HCT116 (cell line): ENCODE data around the gene BORCS5. TPM values are rescaled to one million over a fixed set of nuclear protein-coding genes. Genes with fewer than 3 reads are reported as not detected.

Source experiments
- ATAC-seq: fragments of 200-7000 bp; cut with Tn5 transposase; 2 replicates; pipeline ENCODE4 v1.9.1; 2020; ENCODE audit warnings: mild to moderate bottlenecking, moderate library complexity
- BruUV-seq: library from RNA; stranded (reverse); fragments of 400-500 nt; replicated peaks from 2 replicates; lab custom pipeline; 2021; lab: Mats Ljungman, UMichigan
- CTCF ChIA-PET: fragments of 300-600 bp; sonication (Branson Sonifier 250); formaldehyde crosslinking; loops from one replicate; lab custom pipeline; 2021; ENCODE audit warnings: antibody characterized with exemption; lab: Charles Lee
- POLR2A ChIA-PET: fragments of 300-600, 350-600 bp; sonication (Branson Sonifier 250); formaldehyde crosslinking; loops from one replicate; lab custom pipeline; 2021; ENCODE audit warnings: antibody characterized with exemption; lab: Charles Lee
- RAD21 ChIA-PET, 2 experiments: fragments of 300-600 bp; sonication (Branson Sonifier 250); formaldehyde crosslinking; loops; one replicate each; lab custom pipeline; 2023; ENCODE audit warnings: low total read pairs in 2 of 2; ENCODE audit not compliant: uncharacterized antibody in 2 of 2, unreplicated experiment in 2 of 2, low non-redundant PET in 1 of 2; lab: Charles Lee
- DNase-seq: peaks from one replicate; pipeline ENCODE4 v3.0.0-alpha.2; 2010; ENCODE audit warnings: low read depth, low spot score
- H2AFZ ChIP-seq: fragments of 200-600 bp; shearing (Covaris generic), sonication (generic); 2 replicates; pipeline ENCODE4 v1.6.1; 2017; ENCODE audit warnings: low read depth, mixed run types, mixed read lengths, antibody characterized with exemption, low read length; ENCODE audit not compliant: poor library complexity, severe bottlenecking
- H3K27ac ChIP-seq: 2 replicates; pipeline ENCODE4 v1.5.1; 2012; ENCODE audit warnings: low read depth, low read length
- H3K27me3 ChIP-seq: fragments of 200-600 bp; sonication (generic); 2 replicates; pipeline ENCODE4 v1.6.1; 2016; ENCODE audit warnings: mixed run types, low read length, mixed read lengths; ENCODE audit not compliant: insufficient read depth
- H3K36me3 ChIP-seq, 2 experiments: fragments of 200-500 bp in 1 of 2; fragments of 200-600 bp in 1 of 2; sonication (Bioruptor generic) in 1 of 2; sonication (generic) in 1 of 2; 2 replicates each; pipeline versions ENCODE4 v1.5.1 to v1.6.1; 2014 to 2016; ENCODE audit warnings: low read length in 2 of 2, inconsistent platforms in 1 of 2, mixed read lengths in 1 of 2, mixed run types in 1 of 2; ENCODE audit not compliant: insufficient read depth in 2 of 2, control insufficient read depth in 1 of 2
- H3K4me1 ChIP-seq, 2 experiments: fragments of 200-600 bp in 1 of 2; sonication (generic) in 1 of 2; 2 replicates each; pipeline versions ENCODE4 v1.5.1 to v1.6.1; 2012 to 2017; ENCODE audit warnings: low read length in 2 of 2, inconsistent platforms in 1 of 2, mild to moderate bottlenecking in 1 of 2, mixed read lengths in 1 of 2, mixed run types in 1 of 2, moderate library complexity in 1 of 2; ENCODE audit not compliant: insufficient read depth in 2 of 2, control insufficient read depth in 1 of 2
- H3K4me2 ChIP-seq: fragments of 200-600 bp; sonication (generic); 2 replicates; pipeline ENCODE4 v1.6.1; 2017; ENCODE audit warnings: mixed run types, low read length, mixed read lengths
- H3K4me3 ChIP-seq, 2 experiments: fragments of 200-600 bp in 1 of 2; sonication (generic) in 1 of 2; replicated peaks in 1 of 2; 2 replicates each; pipeline ENCODE4 v1.5.1; 2011 to 2016; ENCODE audit warnings: low read length in 2 of 2, control low read depth in 1 of 2, low read depth in 1 of 2, mild to moderate bottlenecking in 1 of 2, mixed read lengths in 1 of 2, mixed run types in 1 of 2
- H3K79me2 ChIP-seq: fragments of 200-600 bp; sonication (generic); 2 replicates; pipeline ENCODE4 v1.6.1; 2017; ENCODE audit warnings: mild to moderate bottlenecking, mixed run types, low read length, moderate library complexity, mixed read lengths; ENCODE audit not compliant: insufficient read depth
- H3K9ac ChIP-seq: fragments of 200-600 bp; sonication (generic); 2 replicates; pipeline ENCODE4 v1.6.1; 2016; ENCODE audit warnings: low read length, mixed read lengths
- H3K9me2 ChIP-seq: fragments of 200-600 bp; sonication (generic), shearing (Covaris generic); 2 replicates; pipeline ENCODE4 v1.6.1; 2017; ENCODE audit warnings: mixed run types, mild to moderate bottlenecking, moderate library complexity; ENCODE audit not compliant: insufficient read depth
- H3K9me3 ChIP-seq, 2 experiments: fragments of 200-500 bp in 1 of 2; fragments of 200-600 bp in 1 of 2; sonication (Bioruptor generic) in 1 of 2; sonication (generic) in 1 of 2; 2 replicates each; pipeline ENCODE4 v1.6.1; 2014 to 2017; ENCODE audit warnings: low read length in 2 of 2, mixed read lengths in 2 of 2, inconsistent platforms in 1 of 2, low read depth in 1 of 2, mild to moderate bottlenecking in 1 of 2, mixed run types in 1 of 2, moderate library complexity in 1 of 2; ENCODE audit not compliant: control insufficient read depth in 1 of 2, insufficient read depth in 1 of 2
- H4K20me1 ChIP-seq: fragments of 200-600 bp; sonication (generic), shearing (Covaris generic); 2 replicates; pipeline ENCODE4 v1.6.1; 2017; ENCODE audit warnings: mixed run types, mild to moderate bottlenecking, moderate library complexity; ENCODE audit not compliant: insufficient read depth
- ELF1 ChIP-seq: IDR thresholded peaks from 2 replicates; pipeline ENCODE4 v1.6.1; 2012; ENCODE audit warnings: low read depth, borderline replicate concordance
- EZH2 ChIP-seq: fragments of 200-600 bp; sonication (generic); IDR thresholded peaks from 2 replicates; pipeline ENCODE4 v1.6.1; 2017; ENCODE audit warnings: antibody characterized with exemption, mixed run types
- FOSL1 ChIP-seq: IDR thresholded peaks from 2 replicates; pipeline ENCODE4 v1.6.1; 2012; ENCODE audit warnings: low read depth
- JUND ChIP-seq: IDR thresholded peaks from 2 replicates; pipeline ENCODE4 v1.6.1; 2012
- POLR2A ChIP-seq: IDR thresholded peaks from 2 replicates; pipeline ENCODE4 v1.7.0; 2011; ENCODE audit warnings: borderline replicate concordance; ENCODE audit not compliant: insufficient read depth, insufficient read length; ENCODE audit errors: extremely low read depth
- POLR2AphosphoS5 ChIP-seq: IDR thresholded peaks from 2 replicates; pipeline ENCODE4 v1.6.1; 2011; ENCODE audit warnings: mild to moderate bottlenecking, low read depth, low read length, moderate library complexity
- RAD21 ChIP-seq: IDR thresholded peaks from 2 replicates; pipeline ENCODE4 v1.6.1; 2012; ENCODE audit warnings: low read depth, mild to moderate bottlenecking
- SP1 ChIP-seq: IDR thresholded peaks from 2 replicates; pipeline ENCODE4 v1.6.1; 2012; ENCODE audit warnings: low read depth
- SRF ChIP-seq: IDR thresholded peaks from 2 replicates; pipeline ENCODE4 v1.6.1; 2012; ENCODE audit warnings: low read depth
- TCF7L2 ChIP-seq: IDR thresholded peaks from 2 replicates; pipeline ENCODE4 v1.7.0; 2011; ENCODE audit warnings: borderline replicate concordance, inconsistent platforms; ENCODE audit not compliant: insufficient read depth, insufficient read length; ENCODE audit errors: extremely low read depth
- ZFX ChIP-seq: fragments of 450-650 bp; IDR thresholded peaks from 2 replicates; pipeline ENCODE4 v1.6.1; 2017
- ZNF274 ChIP-seq: fragments of 200-500 bp; sonication (Bioruptor generic); IDR thresholded peaks from 2 replicates; pipeline ENCODE4 v1.6.1; 2014; ENCODE audit warnings: mild to moderate bottlenecking, low read depth, low read length, inconsistent platforms
- intact Hi-C: fragments of 100-400 bp; cut with micrococcal nuclease; formaldehyde crosslinking; loops from 2 replicates; pipeline ENCODE4 v1.10.0; 2022
- total RNA-seq: library from RNA; stranded (reverse); gene quantifications from one replicate; pipeline ENCODE4 v1.2.1, GENCODE V29; 2021; ENCODE audit not compliant: unreplicated experiment
- TF ChIP-seq, protein P1 (sequence below): IDR thresholded peaks from 2 replicates; pipeline ENCODE4 v1.6.1; 2012

BORCS5 gene
- total RNA-seq, 1 experiment from 2014 or later: 8.7 TPM

DNA sequence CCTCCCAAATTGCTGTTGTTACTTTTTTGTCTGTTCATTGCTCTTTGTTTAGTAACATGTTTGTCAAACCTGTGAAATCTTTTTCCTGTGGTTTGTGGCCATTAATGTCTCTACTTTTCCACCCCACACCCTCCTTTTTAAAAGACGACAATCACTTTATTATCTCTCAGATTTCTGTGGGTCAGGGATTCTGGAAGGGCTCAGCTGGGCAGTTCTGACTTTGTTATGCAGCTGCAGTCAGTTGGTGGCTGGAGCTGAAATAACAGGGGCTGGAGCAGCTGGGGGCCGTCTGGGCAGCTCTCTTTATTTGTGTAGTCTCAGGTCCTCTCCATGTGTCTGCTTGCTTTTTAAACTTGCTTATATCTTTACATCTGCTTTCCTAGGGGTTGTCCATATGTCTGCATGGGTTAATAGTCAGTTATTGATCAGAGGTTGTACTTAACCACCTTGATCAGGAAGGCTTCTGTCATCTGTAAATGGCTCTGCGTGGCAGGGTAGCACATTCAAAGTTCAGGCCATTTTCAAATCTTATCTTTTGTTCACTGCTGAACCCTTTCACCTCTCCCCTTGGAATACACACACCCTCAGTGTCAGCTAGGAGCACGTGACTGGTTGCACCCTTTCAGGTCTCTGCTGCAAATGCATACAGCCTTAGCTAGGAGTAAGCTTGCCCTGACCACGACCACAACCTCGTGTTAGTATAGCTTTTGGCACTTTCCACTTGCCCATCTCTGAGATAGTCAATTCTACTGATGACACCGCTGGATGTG lies 27.9 kb downstream of the BORCS5 start:
- no peak overlapping the region for H3K4me3 ChIP-seq
- no peaks in the 10 kb centered on the region for H3K36me3 ChIP-seq
- no peak overlapping the region for H3K27ac ChIP-seq
- peaks cover 0 to 7% of the 10 kb centered on the region in 2 experiments; a peak in 2 of 4 replicates for H3K4me1 ChIP-seq
- DNase-seq (no peak), ATAC-seq (no peak)
- TF ChIP-seq TCF7L2 (no peak), JUND (no peak), SRF (no peak), EZH2 (no peak), ZNF274 (no peak), POLR2AphosphoS5 (no peak), SP1 (no peak), RAD21 (no peak), ZFX (no peak), FOSL1 (no peak), ELF1 (no peak), POLR2A (no peak)
- TF ChIP-seq, protein P1, sequence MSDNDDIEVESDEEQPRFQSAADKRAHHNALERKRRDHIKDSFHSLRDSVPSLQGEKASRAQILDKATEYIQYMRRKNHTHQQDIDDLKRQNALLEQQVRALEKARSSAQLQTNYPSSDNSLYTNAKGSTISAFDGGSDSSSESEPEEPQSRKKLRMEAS: no peak
- H3K79me2 ChIP-seq: no peaks in the 10 kb centered on the region
- H3K9ac ChIP-seq: no peak overlapping the region
- POLR2A ChIA-PET: no interaction called here
- RAD21 ChIA-PET: no interaction called here
- H4K20me1 ChIP-seq: no peaks in the 10 kb centered on the region
- H2AFZ ChIP-seq: no peak overlapping the region
- no TSS peak for BruUV-seq
- intact Hi-C loops: no loop called here
- H3K9me2 ChIP-seq: no peaks in the 10 kb centered on the region
- CTCF ChIA-PET: no interaction called here
- no peaks in the 10 kb centered on the region for H3K27me3 ChIP-seq
- H3K9me3 ChIP-seq: peaks cover 0 to 6% of the 10 kb centered on the region in 2 experiments; a peak in 1 of 4 replicates
- H3K4me2 ChIP-seq: no peak overlapping the region
